Tibial artery (tissue), 4 donors: ENCODE data around the gene DTHD1.

Experiments
- DNase-seq, 2 donors: peaks; one replicate each; pipeline ENCODE4 v3.0.0-alpha.2; 2019
- H3K27ac ChIP-seq, 2 donors: fragments of 200-600 bp; sonication (generic) in 1 of 2; 1 replicate in 1 of 2; 2 replicates in 1 of 2; pipeline ENCODE4 v1.5.1; 2018 to 2019; ENCODE audit warnings: mild to moderate bottlenecking in 1 of 2
- H3K27me3 ChIP-seq, 2 donors: fragments of 200-600 bp; sonication (generic) in 1 of 2; one replicate each; pipeline versions ENCODE4 v1.5.1 to v1.6.0; 2016 to 2019
- H3K36me3 ChIP-seq, 3 donors: fragments of 200-600 bp; sonication (generic) in 2 of 3; one replicate each; pipeline ENCODE4 v1.5.1; 2016 to 2019; ENCODE audit warnings: mild to moderate bottlenecking in 2 of 3
- H3K4me1 ChIP-seq, 4 donors: fragments of 200-600 bp; sonication (generic) in 2 of 4; 1 replicate in 3 of 4; 2 replicates in 1 of 4; pipeline ENCODE4 v1.5.1; 2016 to 2019
- H3K4me3 ChIP-seq, 2 donors: fragments of 200-600 bp; sonication (generic) in 1 of 2; 1 replicate in 1 of 2; 2 replicates in 1 of 2; pipeline ENCODE4 v1.5.1; 2018 to 2019; ENCODE audit warnings: mild to moderate bottlenecking in 2 of 2
- H3K9me3 ChIP-seq, 3 donors: fragments of 200-600 bp; sonication (generic) in 1 of 3; one replicate each; pipeline ENCODE4 v1.5.1; 2016 to 2019
- intact Hi-C: fragments of 100-400 bp; cut with DNase I; formaldehyde crosslinking; loops from one replicate; pipeline ENCODE4 v1.15.0; 2023; ENCODE audit warnings: low total_unique reads
- TF ChIP-seq, protein P1 (sequence below), 2 experiments: fragments of 200-600 bp in 1 of 2; fragments of 450-650 bp in 1 of 2; IDR thresholded peaks; one replicate each; pipeline ENCODE4 v1.5.1; 2017 to 2019; ENCODE audit warnings: antibody characterized with exemption in 2 of 2, mild to moderate bottlenecking in 1 of 2, moderate library complexity in 1 of 2

Gene DTHD1

DNA sequence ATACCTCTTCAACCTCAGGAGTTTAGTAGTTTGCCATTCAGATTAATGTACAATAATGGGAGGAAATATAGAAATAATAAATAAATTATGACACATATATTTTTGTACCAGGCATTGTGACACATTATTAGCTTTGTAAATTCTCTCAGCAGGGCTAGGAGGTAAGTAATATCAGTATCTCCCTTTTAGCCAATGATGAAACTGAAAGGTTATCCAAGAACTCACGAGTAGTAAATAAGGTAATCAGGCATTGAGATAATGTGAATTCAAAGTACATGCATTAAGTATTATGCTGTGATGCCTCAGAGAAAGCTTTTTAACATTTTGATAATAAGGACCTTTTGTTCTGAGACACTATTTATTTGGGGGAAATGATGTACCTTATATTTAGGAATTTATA is 31.8 kb upstream of the DTHD1 start:
- DNase-seq, result no peak
- TF ChIP-seq, protein P1, sequence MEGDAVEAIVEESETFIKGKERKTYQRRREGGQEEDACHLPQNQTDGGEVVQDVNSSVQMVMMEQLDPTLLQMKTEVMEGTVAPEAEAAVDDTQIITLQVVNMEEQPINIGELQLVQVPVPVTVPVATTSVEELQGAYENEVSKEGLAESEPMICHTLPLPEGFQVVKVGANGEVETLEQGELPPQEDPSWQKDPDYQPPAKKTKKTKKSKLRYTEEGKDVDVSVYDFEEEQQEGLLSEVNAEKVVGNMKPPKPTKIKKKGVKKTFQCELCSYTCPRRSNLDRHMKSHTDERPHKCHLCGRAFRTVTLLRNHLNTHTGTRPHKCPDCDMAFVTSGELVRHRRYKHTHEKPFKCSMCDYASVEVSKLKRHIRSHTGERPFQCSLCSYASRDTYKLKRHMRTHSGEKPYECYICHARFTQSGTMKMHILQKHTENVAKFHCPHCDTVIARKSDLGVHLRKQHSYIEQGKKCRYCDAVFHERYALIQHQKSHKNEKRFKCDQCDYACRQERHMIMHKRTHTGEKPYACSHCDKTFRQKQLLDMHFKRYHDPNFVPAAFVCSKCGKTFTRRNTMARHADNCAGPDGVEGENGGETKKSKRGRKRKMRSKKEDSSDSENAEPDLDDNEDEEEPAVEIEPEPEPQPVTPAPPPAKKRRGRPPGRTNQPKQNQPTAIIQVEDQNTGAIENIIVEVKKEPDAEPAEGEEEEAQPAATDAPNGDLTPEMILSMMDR (IDR thresholded peaks at IDR 0.05), result no peak
- intact Hi-C loops, result no loop called here
- Histone ChIP-seq H3K27me3 (peaks cover 0 to 3% of the 10 kb centered on the region in 2 donors), H3K27ac (no peak overlapping the region), H3K36me3 (no peaks in the 10 kb centered on the region), H3K9me3 (no peaks in the 10 kb centered on the region), H3K4me1 (peaks cover 0 to 1% (median under 1%) of the 10 kb centered on the region in 4 donors), H3K4me3 (no peak overlapping the region)

DNA sequence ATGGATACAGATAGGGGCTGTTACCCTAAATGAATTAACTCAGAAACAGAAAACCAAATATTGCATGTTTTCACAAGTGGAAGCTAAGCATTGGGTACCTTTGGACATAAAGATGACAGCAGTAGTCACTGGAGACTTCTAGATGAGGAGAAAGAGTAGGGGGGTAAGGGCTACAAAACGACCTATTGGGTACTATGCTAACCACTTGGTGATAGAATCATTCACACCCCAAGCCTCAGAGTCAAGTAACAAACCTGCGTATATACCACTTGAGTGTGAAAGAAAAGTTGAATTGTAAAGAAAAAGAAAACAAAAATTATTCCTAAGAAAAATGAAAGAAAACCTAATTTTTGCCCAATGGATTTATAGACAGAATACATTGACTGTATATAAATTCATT is 29.4 kb upstream of the DTHD1 start:
- Histone ChIP-seq H3K36me3 (no peaks in the 10 kb centered on the region), H3K27me3 (no peaks in the 10 kb centered on the region), H3K27ac (no peak overlapping the region), H3K4me1 (no peaks in the 10 kb centered on the region), H3K4me3 (no peak overlapping the region), H3K9me3 (no peaks in the 10 kb centered on the region)
- intact Hi-C loops, result no loop called here
- TF ChIP-seq, protein P1 (IDR thresholded peaks at IDR 0.05), result no peak
- DNase-seq, result no peak

DNA sequence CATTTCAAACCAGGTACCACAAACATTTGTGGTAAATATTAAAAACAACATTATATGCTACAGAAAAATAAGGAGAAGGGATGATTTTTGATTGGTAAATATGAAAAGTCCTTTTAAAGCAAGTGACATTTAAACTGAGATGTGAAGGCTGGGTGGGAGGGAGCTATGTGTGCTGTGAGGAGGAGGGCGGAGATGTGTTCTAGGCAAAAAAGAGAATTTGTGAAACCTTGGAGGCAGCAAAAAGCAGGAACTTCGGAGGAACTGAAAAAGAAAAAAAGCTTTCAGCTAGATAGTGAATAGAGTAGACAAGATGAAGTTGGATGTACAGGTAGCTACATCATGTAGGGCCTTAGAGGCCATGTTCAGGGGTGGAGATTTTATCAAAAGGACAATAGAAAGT is 27.0 kb upstream of the DTHD1 start:
- TF ChIP-seq, protein P1 (IDR thresholded peaks at IDR 0.05), result no peak
- H3K36me3 ChIP-seq, result no peaks in the 10 kb centered on the region
- no peaks in the 10 kb centered on the region for H3K4me1 ChIP-seq
- H3K4me3 ChIP-seq, result no peak overlapping the region
- intact Hi-C loops, result no loop called here
- no peaks in the 10 kb centered on the region for H3K9me3 ChIP-seq
- no peak for DNase-seq
- H3K27ac ChIP-seq, result no peak overlapping the region
- no peaks in the 10 kb centered on the region for H3K27me3 ChIP-seq

DNA sequence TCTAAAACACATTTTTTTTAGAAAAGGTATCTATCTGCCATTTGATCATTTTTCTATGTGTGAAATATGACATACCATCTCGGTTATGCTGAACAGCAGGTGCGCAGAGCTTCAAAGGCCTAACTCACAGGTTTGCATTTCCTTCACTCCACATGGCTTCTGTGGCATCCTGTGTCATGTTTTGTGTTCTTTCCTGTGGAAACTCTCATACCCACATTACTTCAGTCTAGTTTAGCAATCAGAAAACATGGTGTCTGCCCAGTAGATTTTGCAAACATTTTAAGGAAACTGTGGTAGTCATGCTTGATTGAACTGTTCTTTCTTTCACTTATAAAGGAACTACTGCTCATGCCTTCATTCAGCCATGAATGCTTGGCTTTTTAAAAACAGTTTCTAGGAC is 25.8 kb upstream of the DTHD1 start:
- TF ChIP-seq, protein P1 (IDR thresholded peaks at IDR 0.05), result no peak
- no peaks in the 10 kb centered on the region for H3K27me3 ChIP-seq
- H3K36me3 ChIP-seq, result no peaks in the 10 kb centered on the region
- H3K4me3 ChIP-seq, result no peak overlapping the region
- H3K27ac ChIP-seq, result no peak overlapping the region
- intact Hi-C loops, result no loop called here
- H3K4me1 ChIP-seq, result no peaks in the 10 kb centered on the region
- no peak for DNase-seq
- H3K9me3 ChIP-seq, result no peaks in the 10 kb centered on the region

DNA sequence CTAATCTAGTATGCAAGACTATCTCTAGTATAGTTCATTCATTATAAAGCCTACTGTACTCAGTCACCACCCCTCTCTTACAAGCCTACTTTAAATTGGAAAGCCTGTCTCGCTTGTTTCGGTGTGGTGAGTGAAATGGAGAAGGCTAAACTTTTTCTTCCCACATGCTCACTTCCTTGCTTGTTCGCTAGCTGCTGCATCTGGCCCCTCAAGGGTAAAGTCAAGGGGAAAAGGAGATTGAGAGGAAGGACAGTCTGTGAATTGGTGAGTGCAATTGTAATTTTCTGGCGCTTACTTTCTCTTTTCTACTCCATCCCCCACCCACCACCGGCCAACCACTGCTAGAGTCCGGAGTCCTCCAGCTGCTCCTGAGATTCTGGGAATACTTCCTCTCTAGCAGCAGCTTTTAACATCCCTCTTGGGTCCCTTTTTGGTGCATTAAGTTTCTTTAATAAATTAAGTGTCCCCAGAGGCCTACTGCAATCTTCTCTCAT is 25.0 kb upstream of the DTHD1 start:
- Histone ChIP-seq H3K36me3 (no peaks in the 10 kb centered on the region), H3K27me3 (no peaks in the 10 kb centered on the region), H3K27ac (no peak overlapping the region), H3K9me3 (no peaks in the 10 kb centered on the region), H3K4me1 (no peaks in the 10 kb centered on the region), H3K4me3 (no peak overlapping the region)
- TF ChIP-seq, protein P1 (IDR thresholded peaks at IDR 0.05), result no peak
- DNase-seq, result no peak
- intact Hi-C loops, result no loop called here

DNA sequence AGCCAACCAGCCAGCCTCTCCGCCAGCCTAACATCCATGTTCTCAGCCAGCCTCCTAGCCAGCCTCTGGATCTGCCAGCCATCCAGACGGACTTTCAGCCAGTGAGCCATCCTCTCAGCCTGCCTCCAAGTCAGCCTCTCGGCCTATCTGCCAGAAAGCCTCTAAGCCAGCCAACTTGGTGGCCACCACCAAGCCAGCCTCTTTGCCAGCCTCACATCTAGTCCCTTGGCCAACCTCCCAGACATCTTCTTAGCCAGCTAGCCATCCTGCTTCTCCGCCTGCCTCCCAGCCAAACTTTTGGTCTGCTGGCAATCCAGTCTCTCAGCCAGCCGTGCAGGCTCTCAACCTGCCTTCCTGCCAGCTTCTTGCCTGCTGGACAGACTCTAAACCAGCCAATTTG is 20.7 kb upstream of the DTHD1 start:
- H3K27me3 ChIP-seq, result no peaks in the 10 kb centered on the region
- no peak overlapping the region for H3K4me3 ChIP-seq
- no peaks in the 10 kb centered on the region for H3K9me3 ChIP-seq
- intact Hi-C loops, result no loop called here
- TF ChIP-seq, protein P1 (IDR thresholded peaks at IDR 0.05), result no peak
- no peak overlapping the region for H3K27ac ChIP-seq
- no peak for DNase-seq
- H3K4me1 ChIP-seq, result no peaks in the 10 kb centered on the region
- H3K36me3 ChIP-seq, result no peaks in the 10 kb centered on the region
